Measurements from ENCODE around the gene DIRAS1. TPM values are rescaled to one million over a fixed set of nuclear protein-coding genes. Genes with fewer than 3 reads are reported as not detected.
A peak's percentile ranks its signal among the peaks of the same experiment; 100 is the strongest.

The DIRAS1 gene
- total and polyA plus RNA-seq, 12 donors = 0.09 to 4.8 (median 1.8) TPM

GRCh38 chr19:2721570-2722540, 683 bp upstream of the DIRAS1 start:
- Histone ChIP-seq H3K27ac (no peak overlapping the region), H3K4me1 (replicated peaks in 1 of 2) (peaks cover 12 to 24% of the 10 kb centered on the region in 2 donors), H3K9me3 (replicated peaks in 1 of 3) (no peaks in the 10 kb centered on the region), H3K36me3 (replicated peaks in 1 of 2) (no peaks in the 10 kb centered on the region), H3K27me3 (peaks cover 3% of the 10 kb centered on the region), H3K4me3 (peak overlapping the region in 1 of 4 donors; percentile 45)
- intact Hi-C loops (cut with DNase I) = no loop called here
- no peak for TF ChIP-seq POLR2A (IDR thresholded peaks at IDR 0.05)
- no peak for TF ChIP-seq CTCF (IDR thresholded peaks at IDR 0.05)
- 47 to 60% (median 51%) methylated on average over 22 to 39 of the region's 39 CpGs for WGBS, 4 donors
- DNase-seq = no peak

- no peak for DNase-seq
These were observed 1.0 kb downstream of the DIRAS1 start for GRCh38 chr19:2719920-2720776.

GRCh38 chr19:2719232-2719735, 1.9 kb downstream of the DIRAS1 start:
- TF ChIP-seq CTCF (IDR thresholded peaks at IDR 0.05) = no peak
- TF ChIP-seq POLR2A (IDR thresholded peaks at IDR 0.05) = no peak
- Histone ChIP-seq H3K27ac (no peak overlapping the region), H3K4me3 (no peak overlapping the region), H3K27me3 (no peaks in the 10 kb centered on the region), H3K4me1 (replicated peaks in 1 of 2) (peaks cover 12 to 24% of the 10 kb centered on the region in 2 donors), H3K36me3 (replicated peaks in 1 of 2) (no peaks in the 10 kb centered on the region), H3K9me3 (replicated peaks in 1 of 3) (no peaks in the 10 kb centered on the region)
- DNase-seq = no peak
- WGBS, 4 donors = 54 to 71% (median 63%) methylated on average over 4 to 7 of the region's 7 CpGs
- intact Hi-C loops (cut with DNase I) = no loop called here

More at GRCh38 chr19:2719920-2720776, 1.0 kb downstream of the DIRAS1 start:
- Histone ChIP-seq H3K27ac (no peak overlapping the region), H3K4me3 (peak overlapping the region in 1 of 4 donors; percentile 54), H3K4me1 (replicated peaks in 1 of 2) (peaks cover 12 to 24% of the 10 kb centered on the region in 2 donors), H3K9me3 (replicated peaks in 1 of 3) (no peaks in the 10 kb centered on the region), H3K36me3 (replicated peaks in 1 of 2) (no peaks in the 10 kb centered on the region), H3K27me3 (no peaks in the 10 kb centered on the region)
- 5 to 17% (median 14%) methylated on average over 11 to 37 of the region's 37 CpGs for WGBS, 4 donors
- TF ChIP-seq CTCF (IDR thresholded peaks at IDR 0.05) = peak in 1 of 6 experiments; percentile 11
- TF ChIP-seq POLR2A (IDR thresholded peaks at IDR 0.05) = no peak
- intact Hi-C loops (cut with DNase I) = no loop called here
